ENCODE measurements around the gene HKDC1. TPM values are rescaled to one million over a fixed set of nuclear protein-coding genes. Genes with fewer than 3 reads are reported as not detected.
"Not testable (repeated sequence)": the region's sequence is repeated elsewhere in the genome, so short reads cannot be mapped to it uniquely, and the experiment has no call there.

The HKDC1 gene
- total and polyA plus RNA-seq, 10 of the 15 experiments (the other 5 are each of a cell fraction or from before 2014, with no cell fraction given): 0.04 to 0.34 (median 0.13) TPM; not detected in 5

- RAD21 ChIA-PET (ENCODE audit: unreplicated experiment); H3K4me3 ChIP-seq; in situ Hi-C loops (cut with MboI); H3K9ac ChIP-seq (ENCODE audit: control insufficient read depth, insufficient read depth, low read length); SMC1A ChIA-PET (ENCODE audit: uncharacterized antibody, unreplicated experiment); FAIRE-seq; ATAC-seq; H3K79me2 ChIP-seq (ENCODE audit: control insufficient read depth, insufficient read depth, low read length); H3K27ac ChIP-seq (ENCODE audit: control insufficient read depth, insufficient read depth); POLR2A ChIA-PET; H2AFZ ChIP-seq (ENCODE audit: control insufficient read depth, low read depth, low read length); H3K9me3 ChIP-seq (replicated peaks; ENCODE audit: control insufficient read depth, insufficient read depth, low read length); H3K27me3 ChIP-seq (replicated peaks in 1 of 2; ENCODE audit: control insufficient read depth in 2 of 2, insufficient read depth in 2 of 2, low read length in 1 of 2); H3K4me2 ChIP-seq (ENCODE audit: control insufficient read depth, insufficient read depth); H4K20me1 ChIP-seq (ENCODE audit: control insufficient read depth, insufficient read depth); H3K4me1 ChIP-seq (ENCODE audit: control insufficient read depth, insufficient read depth, low read length); H3K36me3 ChIP-seq (ENCODE audit: control insufficient read depth in 2 of 2, insufficient read depth in 2 of 2, low read length in 1 of 2); BruUV-seq (replicated peaks); DNase-seq (ENCODE audit: low read depth, low spot score); intact Hi-C loops (cut with micrococcal nuclease; ENCODE audit: unreplicated experiment): not testable (repeated sequence)
- 51% methylated on average over 10 of the region's 10 CpGs for WGBS (ENCODE audit: insufficient coverage, insufficient replicate concordance, low lambda C conversion rate, missing lambda C conversion rate)
- CTCF ChIA-PET: interaction anchor here (0.7 to 1.7 kb wide), 2 partner anchors 8 to 10 kb away, joined by 4 to 5 read pairs; no protein-coding TSS in a partner anchor
These were observed 88.2 kb downstream of the HKDC1 start for GRCh38 chr10:69308304-69308703.

- 29% methylated on average over 4 of the region's 4 CpGs for WGBS (ENCODE audit: insufficient coverage, insufficient replicate concordance, low lambda C conversion rate, missing lambda C conversion rate)
- BruUV-seq (replicated peaks): no TSS peak
- Histone ChIP-seq H3K36me3 (ENCODE audit: control insufficient read depth in 2 of 2, insufficient read depth in 2 of 2, low read length in 1 of 2) (no peaks in the 10 kb centered on the region), H2AFZ (ENCODE audit: control insufficient read depth, low read depth, low read length) (no peak overlapping the region), H3K27me3 (replicated peaks in 1 of 2; ENCODE audit: control insufficient read depth in 2 of 2, insufficient read depth in 2 of 2, low read length in 1 of 2) (no peaks in the 10 kb centered on the region), H3K4me2 (ENCODE audit: control insufficient read depth, insufficient read depth) (no peak overlapping the region), H4K20me1 (ENCODE audit: control insufficient read depth, insufficient read depth) (no peaks in the 10 kb centered on the region), H3K9ac (ENCODE audit: control insufficient read depth, insufficient read depth, low read length) (no peak overlapping the region), H3K4me3 (no peak overlapping the region), H3K9me3 (replicated peaks; ENCODE audit: control insufficient read depth, insufficient read depth, low read length) (no peaks in the 10 kb centered on the region), H3K79me2 (ENCODE audit: control insufficient read depth, insufficient read depth, low read length) (no peaks in the 10 kb centered on the region), H3K4me1 (ENCODE audit: control insufficient read depth, insufficient read depth, low read length) (no peaks in the 10 kb centered on the region), H3K27ac (ENCODE audit: control insufficient read depth, insufficient read depth) (no peak overlapping the region)
- DNase-seq (ENCODE audit: low read depth, low spot score) (no peak), FAIRE-seq (no peak), ATAC-seq (no peak)
- intact Hi-C loops (cut with micrococcal nuclease; ENCODE audit: unreplicated experiment): loop anchor here (10.0 kb wide), 1 partner anchor 317 kb away; no protein-coding TSS in a partner anchor
- SMC1A ChIA-PET (ENCODE audit: uncharacterized antibody, unreplicated experiment): no interaction called here
- CTCF ChIA-PET: interaction anchor here (2.1 kb wide), 1 partner anchor 81 kb away, joined by 5 read pairs; no protein-coding TSS in a partner anchor
- TF ChIP-seq RB1 (IDR thresholded peaks at IDR 0.05; ENCODE audit: borderline replicate concordance) (no peak), SKIL (IDR thresholded peaks at IDR 0.05; ENCODE audit: low read depth, poor library complexity, severe bottlenecking) (no peak), GABPA (IDR thresholded peaks at IDR 0.05; ENCODE audit: low read depth) (no peak)
- POLR2A ChIA-PET: no interaction called here
- in situ Hi-C loops (cut with MboI): no loop called here
- RAD21 ChIA-PET (ENCODE audit: unreplicated experiment): no interaction called here
These were observed 91.2 kb downstream of the HKDC1 start for GRCh38 chr10:69311309-69311708.

All from GM12878 (cell line).